GM12801 (cell line): ENCODE data around the gene SLC45A2.

Experiments used
- CTCF ChIP-seq: IDR thresholded peaks from one replicate; pipeline ENCODE4 v1.5.1; 2011; ENCODE audit warnings: control low read depth; ENCODE audit not compliant: insufficient read length; ENCODE audit errors: extremely low read depth

The SLC45A2 gene

GRCh38 chr5:33903118-33903517, 81.4 kb downstream of the SLC45A2 start:
- TF ChIP-seq CTCF, result no peak

- TF ChIP-seq CTCF, result no peak
Measured at GRCh38 chr5:33901156-33901555, 83.3 kb downstream of the SLC45A2 start.
